ENCODE results near the gene UNC119. TPM values are rescaled to one million over a fixed set of nuclear protein-coding genes. Genes with fewer than 3 reads are reported as not detected.

The UNC119 gene
- total and polyA plus RNA-seq, 2 of the 13 experiments (the other 11 are each of a cell fraction or from before 2014, with no cell fraction given) = 10.4 to 63.1 TPM

GRCh38 chr17:28598799-28599310 lies 46.4 kb upstream of the UNC119 start, which contains the start of gene SPAG5 (continued):
- TF ChIP-seq, protein P1, sequence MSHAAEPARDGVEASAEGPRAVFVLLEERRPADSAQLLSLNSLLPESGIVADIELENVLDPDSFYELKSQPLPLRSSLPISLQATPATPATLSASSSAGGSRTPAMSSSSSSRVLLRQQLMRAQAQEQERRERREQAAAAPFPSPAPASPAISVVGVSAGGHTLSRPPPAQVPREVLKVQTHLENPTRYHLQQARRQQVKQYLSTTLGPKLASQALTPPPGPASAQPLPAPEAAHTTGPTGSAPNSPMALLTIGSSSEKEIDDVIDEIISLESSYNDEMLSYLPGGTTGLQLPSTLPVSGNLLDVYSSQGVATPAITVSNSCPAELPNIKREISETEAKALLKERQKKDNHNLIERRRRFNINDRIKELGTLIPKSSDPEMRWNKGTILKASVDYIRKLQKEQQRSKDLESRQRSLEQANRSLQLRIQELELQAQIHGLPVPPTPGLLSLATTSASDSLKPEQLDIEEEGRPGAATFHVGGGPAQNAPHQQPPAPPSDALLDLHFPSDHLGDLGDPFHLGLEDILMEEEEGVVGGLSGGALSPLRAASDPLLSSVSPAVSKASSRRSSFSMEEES (CRISPR knock-in tag; IDR thresholded peaks at IDR 0.05) = no peak
- no peak for TF ChIP-seq RFXANK (CRISPR knock-in tag; IDR thresholded peaks at IDR 0.05)
- no peak for TF ChIP-seq ZNF142 (CRISPR knock-in tag; IDR thresholded peaks at IDR 0.05)
- TF ChIP-seq KDM4B (CRISPR knock-in tag; IDR thresholded peaks at IDR 0.05) = no peak
- TF ChIP-seq PCBP1 (IDR thresholded peaks at IDR 0.05; ENCODE audit: borderline replicate concordance, low read depth, low read length) = no peak
- TF ChIP-seq KAT2B (IDR thresholded peaks at IDR 0.05; ENCODE audit: borderline replicate concordance, low read depth, low read length) = no peak
- TF ChIP-seq NFKBIZ (CRISPR knock-in tag; IDR thresholded peaks at IDR 0.05) = no peak
- no peak for TF ChIP-seq PRDM4 (CRISPR knock-in tag; IDR thresholded peaks at IDR 0.05; ENCODE audit: borderline replicate concordance)
- TF ChIP-seq JUNB (CRISPR knock-in tag; IDR thresholded peaks at IDR 0.05; ENCODE audit: borderline replicate concordance) = no peak
- no peak for TF ChIP-seq EZH2 (conservative IDR thresholded peaks at IDR 0.05; ENCODE audit: low read depth, low read length)
- no peak for TF ChIP-seq ZBTB1 (CRISPR knock-in tag; IDR thresholded peaks at IDR 0.05; ENCODE audit: borderline replicate concordance)
- TF ChIP-seq TOPORS (CRISPR knock-in tag; IDR thresholded peaks at IDR 0.05) = no peak
- no peak for TF ChIP-seq CENPT (CRISPR knock-in tag; IDR thresholded peaks at IDR 0.05; ENCODE audit: low read depth)
- no peak for TF ChIP-seq ZKSCAN8 (CRISPR knock-in tag; IDR thresholded peaks at IDR 0.05; ENCODE audit: borderline replicate concordance)
- TF ChIP-seq LCORL (IDR thresholded peaks at IDR 0.05) = no peak
- TF ChIP-seq LCORL (CRISPR knock-in tag; IDR thresholded peaks at IDR 0.05) = no peak
- peak; percentile 16; the same call in 1 of the 2 replicates for TF ChIP-seq ZNF230 (CRISPR knock-in tag; IDR thresholded peaks at IDR 0.05)
- TF ChIP-seq SRSF1 (optimal IDR thresholded peaks at IDR 0.05; ENCODE audit: low read depth, low read length) = peak; percentile 32
- TF ChIP-seq MAF1 (CRISPR knock-in tag; IDR thresholded peaks at IDR 0.05; ENCODE audit: borderline replicate concordance) = no peak
- TF ChIP-seq STAT5B (CRISPR knock-in tag; IDR thresholded peaks at IDR 0.05) = no peak
- no peak for TF ChIP-seq PRPF4 (IDR thresholded peaks at IDR 0.05; ENCODE audit: low read depth, low read length, poor library complexity, severe bottlenecking)
- 0 out of 2 replicates have a peak, but pooled peaks have one; percentile 37 for TF ChIP-seq SRY (CRISPR knock-in tag; IDR thresholded peaks at IDR 0.05)
- no peak for TF ChIP-seq ZNF577 (CRISPR knock-in tag; IDR thresholded peaks at IDR 0.05; ENCODE audit: borderline replicate concordance, low read depth)
